Fibroblast of lung (primary cell): Measurements from ENCODE around the gene SLC26A6. TPM values are rescaled to one million over a fixed set of nuclear protein-coding genes. Genes with fewer than 3 reads are reported as not detected.

Experiments used
- DNase-seq, 2 donors: peaks; one replicate each; pipeline versions ENCODE4 v3.0.0 to v3.0.0-alpha.2; 2010; ENCODE audit warnings: low read depth in 2 of 2
- H2AFZ ChIP-seq: 2 replicates; pipeline ENCODE4 v1.5.1; 2012; ENCODE audit warnings: low read length, control low read depth, inconsistent platforms
- H3K27ac ChIP-seq: 2 replicates; pipeline ENCODE4 v1.5.1; 2011; ENCODE audit warnings: low read length, control low read depth; ENCODE audit not compliant: insufficient read depth
- H3K27me3 ChIP-seq: 2 replicates; pipeline ENCODE4 v1.5.1; 2011; ENCODE audit warnings: mild to moderate bottlenecking, low read length; ENCODE audit not compliant: control insufficient read depth, insufficient read depth
- H3K36me3 ChIP-seq: 2 replicates; pipeline ENCODE4 v1.5.1; 2011; ENCODE audit warnings: low read length; ENCODE audit not compliant: control insufficient read depth, insufficient read depth
- H3K4me1 ChIP-seq: 2 replicates; pipeline ENCODE4 v1.5.1; 2011; ENCODE audit warnings: low read length; ENCODE audit not compliant: control insufficient read depth, insufficient read depth; ENCODE audit errors: extremely low read depth
- H3K4me2 ChIP-seq: 2 replicates; pipeline ENCODE4 v1.5.1; 2011; ENCODE audit warnings: low read length, control low read depth; ENCODE audit not compliant: insufficient read depth; ENCODE audit errors: extremely low read depth
- H3K4me3 ChIP-seq, 4 experiments: fragments of 200-600 bp in 1 of 4; sonication (generic) in 1 of 4; replicated peaks in 1 of 4; 2 replicates each; pipeline ENCODE4 v1.5.1; 2011 to 2016; ENCODE audit warnings: low read length in 4 of 4, low read depth in 3 of 4, mild to moderate bottlenecking in 3 of 4, control low read depth in 2 of 4, inconsistent platforms in 1 of 4, mixed read lengths in 1 of 4; ENCODE audit not compliant: insufficient read depth in 1 of 4; ENCODE audit errors: control extremely low read depth in 1 of 4
- H3K79me2 ChIP-seq: 2 replicates; pipeline ENCODE4 v1.5.1; 2012; ENCODE audit warnings: mild to moderate bottlenecking, low read length, inconsistent platforms; ENCODE audit not compliant: control insufficient read depth, insufficient read depth
- H3K9ac ChIP-seq: 2 replicates; pipeline ENCODE4 v1.5.1; 2011; ENCODE audit warnings: mild to moderate bottlenecking, low read length, control low read depth; ENCODE audit not compliant: insufficient read depth
- H3K9me3 ChIP-seq: 2 replicates; pipeline ENCODE4 v1.5.1; 2012; ENCODE audit warnings: low read depth, low read length; ENCODE audit not compliant: control insufficient read depth, insufficient read depth
- H4K20me1 ChIP-seq: 2 replicates; pipeline ENCODE4 v1.5.1; 2011; ENCODE audit warnings: low read length; ENCODE audit not compliant: control insufficient read depth, insufficient read depth; ENCODE audit errors: extremely low read depth
- EZH2 ChIP-seq: IDR thresholded peaks from 2 replicates; pipeline ENCODE4 v1.5.1; 2012; ENCODE audit warnings: low read length, control low read depth, mild to moderate bottlenecking; ENCODE audit errors: missing control alignments
- polyA plus RNA-seq, 2 donors: library from polyadenylated mRNA; depleted of rRNA in 1 of 2; stranded (reverse) in 1 of 2; unstranded in 1 of 2; fragments of >200 nt; gene quantifications; 2 replicates each; pipeline ENCODE4 v1.2.1, GENCODE V29; 2011 to 2012; ENCODE audit warnings: missing spikeins in 1 of 2
- total RNA-seq: library from RNA; depleted of rRNA; stranded (reverse); fragments of >200 nt; gene quantifications from 2 replicates; pipeline ENCODE4 v1.2.1, GENCODE V29; 2014
- TF ChIP-seq, protein P1 (sequence below), 2 donors: IDR thresholded peaks in 1 of 2; conservative IDR thresholded peaks in 1 of 2; 1 replicate in 1 of 2; 2 replicates in 1 of 2; pipeline ENCODE4 v1.5.1; 2011 to 2012; ENCODE audit warnings: low read length in 2 of 2, control low read depth in 1 of 2, inconsistent platforms in 1 of 2, low read depth in 1 of 2, mild to moderate bottlenecking in 1 of 2

SLC26A6 gene
- total and polyA plus RNA-seq, 2 donors (not counting 1 experiment from before 2014, with no cell fraction given): 20.9 to 36.3 TPM

DNA sequence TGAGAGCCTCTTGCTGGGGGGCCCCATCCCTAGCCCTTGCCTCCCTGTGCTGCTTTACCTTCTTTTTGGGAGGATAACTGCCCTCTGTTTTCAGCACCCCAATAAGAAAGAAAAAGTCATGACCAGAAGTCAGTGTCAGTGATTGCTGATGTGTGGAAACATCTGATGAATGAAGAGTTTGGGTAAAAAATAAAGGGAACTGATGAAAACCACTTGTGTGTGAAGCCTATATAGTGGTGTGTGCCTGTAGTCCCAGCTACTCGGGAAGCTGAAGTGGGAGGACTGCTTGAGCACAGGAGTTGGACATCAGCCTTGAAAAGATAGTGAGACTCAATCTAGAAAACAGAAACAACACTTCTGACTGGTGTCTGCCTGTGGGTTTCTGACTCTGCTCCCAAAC lies 37.3 kb upstream of the SLC26A6 start:
- Histone ChIP-seq H3K4me2 (no peak overlapping the region), H3K4me1 (no peaks in the 10 kb centered on the region), H3K9me3 (no peaks in the 10 kb centered on the region), H2AFZ (no peak overlapping the region), H4K20me1 (no peaks in the 10 kb centered on the region), H3K27ac (no peak overlapping the region), H3K79me2 (no peaks in the 10 kb centered on the region), H3K36me3 (peaks cover 7% of the 10 kb centered on the region), H3K9ac (no peak overlapping the region), H3K4me3 (no peak overlapping the region), H3K27me3 (no peaks in the 10 kb centered on the region)
- no peak for DNase-seq
- TF ChIP-seq, protein P1, sequence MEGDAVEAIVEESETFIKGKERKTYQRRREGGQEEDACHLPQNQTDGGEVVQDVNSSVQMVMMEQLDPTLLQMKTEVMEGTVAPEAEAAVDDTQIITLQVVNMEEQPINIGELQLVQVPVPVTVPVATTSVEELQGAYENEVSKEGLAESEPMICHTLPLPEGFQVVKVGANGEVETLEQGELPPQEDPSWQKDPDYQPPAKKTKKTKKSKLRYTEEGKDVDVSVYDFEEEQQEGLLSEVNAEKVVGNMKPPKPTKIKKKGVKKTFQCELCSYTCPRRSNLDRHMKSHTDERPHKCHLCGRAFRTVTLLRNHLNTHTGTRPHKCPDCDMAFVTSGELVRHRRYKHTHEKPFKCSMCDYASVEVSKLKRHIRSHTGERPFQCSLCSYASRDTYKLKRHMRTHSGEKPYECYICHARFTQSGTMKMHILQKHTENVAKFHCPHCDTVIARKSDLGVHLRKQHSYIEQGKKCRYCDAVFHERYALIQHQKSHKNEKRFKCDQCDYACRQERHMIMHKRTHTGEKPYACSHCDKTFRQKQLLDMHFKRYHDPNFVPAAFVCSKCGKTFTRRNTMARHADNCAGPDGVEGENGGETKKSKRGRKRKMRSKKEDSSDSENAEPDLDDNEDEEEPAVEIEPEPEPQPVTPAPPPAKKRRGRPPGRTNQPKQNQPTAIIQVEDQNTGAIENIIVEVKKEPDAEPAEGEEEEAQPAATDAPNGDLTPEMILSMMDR (conservative IDR thresholded peaks at IDR 0.05 in 1 of 2, IDR thresholded peaks at IDR 0.05 in 1 of 2; ENCODE audit: low read depth in 1 of 2, low read length in 2 of 2): no peak
- no peak for TF ChIP-seq EZH2

DNA sequence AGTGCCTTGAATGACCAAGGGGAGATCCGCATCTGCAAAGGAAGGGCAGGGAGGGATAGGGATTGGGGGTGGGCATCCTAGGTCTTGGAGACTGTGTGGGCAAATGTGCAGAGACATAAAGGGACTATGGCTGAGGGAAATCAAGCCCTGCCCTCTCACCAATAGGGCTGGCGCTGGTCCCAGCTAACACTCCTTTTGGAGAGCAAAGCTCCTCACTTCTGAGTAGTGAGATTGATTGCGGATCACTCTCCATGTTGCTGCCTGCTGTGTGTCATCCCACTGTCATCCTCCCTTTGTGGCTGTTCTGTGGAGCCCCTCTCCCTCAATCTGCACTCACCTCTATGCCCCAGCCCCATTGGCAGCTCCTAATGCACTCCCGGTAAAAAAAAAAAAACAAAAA lies 29.7 kb upstream of the SLC26A6 start:
- Histone ChIP-seq H3K9me3 (no peaks in the 10 kb centered on the region), H3K4me3 (no peak overlapping the region), H3K36me3 (no peaks in the 10 kb centered on the region), H3K27me3 (peaks cover 5% of the 10 kb centered on the region), H3K4me2 (no peak overlapping the region), H3K27ac (no peak overlapping the region), H2AFZ (no peak overlapping the region), H4K20me1 (no peaks in the 10 kb centered on the region), H3K9ac (no peak overlapping the region), H3K4me1 (peaks cover 7% of the 10 kb centered on the region), H3K79me2 (no peaks in the 10 kb centered on the region)
- TF ChIP-seq, protein P1 (conservative IDR thresholded peaks at IDR 0.05 in 1 of 2, IDR thresholded peaks at IDR 0.05 in 1 of 2; ENCODE audit: low read depth in 1 of 2, low read length in 2 of 2): no peak
- no peak for TF ChIP-seq EZH2
- DNase-seq: no peak

DNA sequence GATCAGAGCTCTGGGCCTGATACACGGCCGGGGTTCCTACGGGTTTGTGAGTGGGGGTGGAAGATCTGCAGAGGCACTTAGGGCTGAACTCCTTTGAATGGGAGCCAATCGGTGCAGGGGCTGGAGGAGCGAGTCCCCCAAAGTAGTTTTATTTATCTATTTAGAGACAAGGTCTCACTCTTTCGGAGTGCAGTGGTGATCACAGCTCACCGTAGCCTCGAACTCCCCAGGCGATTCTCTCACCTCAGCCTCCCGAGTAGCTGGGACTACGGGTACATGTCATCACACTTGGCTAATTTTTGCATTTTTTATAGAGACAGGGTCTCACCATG lies 29.0 kb upstream of the SLC26A6 start:
- Histone ChIP-seq H4K20me1 (no peaks in the 10 kb centered on the region), H3K36me3 (no peaks in the 10 kb centered on the region), H3K9ac (no peak overlapping the region), H3K4me1 (peaks cover 7% of the 10 kb centered on the region), H3K27ac (peak overlapping the region; percentile 91), H2AFZ (no peak overlapping the region), H3K79me2 (no peaks in the 10 kb centered on the region), H3K4me3 (peak overlapping the region in 1 of 4 experiments; percentile 71), H3K4me2 (no peak overlapping the region), H3K27me3 (peaks cover 5% of the 10 kb centered on the region), H3K9me3 (no peaks in the 10 kb centered on the region)
- TF ChIP-seq EZH2: no peak
- TF ChIP-seq, protein P1 (conservative IDR thresholded peaks at IDR 0.05 in 1 of 2, IDR thresholded peaks at IDR 0.05 in 1 of 2; ENCODE audit: low read depth in 1 of 2, low read length in 2 of 2): no peak
- DNase-seq: no peak
